ENCODE data around the gene SYT2.

Gene SYT2

GRCh38 chr1:202658769-202659168, 51.5 kb downstream of the SYT2 start:
- no peak for ATAC-seq

GRCh38 chr1:202658251-202658759, 51.9 kb downstream of the SYT2 start:
- ATAC-seq: no peak
- no peak for TF ChIP-seq BACH2 (CRISPR knock-in tag; IDR thresholded peaks at IDR 0.05; ENCODE audit: borderline replicate concordance)

More at GRCh38 chr1:202658769-202659168, 51.5 kb downstream of the SYT2 start:
- TF ChIP-seq TSHZ2 (CRISPR knock-in tag; IDR thresholded peaks at IDR 0.05) (no peak), TOX (CRISPR knock-in tag; IDR thresholded peaks at IDR 0.05; ENCODE audit: borderline replicate concordance) (no peak), ZNF565 (CRISPR knock-in tag; conservative IDR thresholded peaks at IDR 0.05; ENCODE audit: low read depth) (no peak), ISL1 (CRISPR knock-in tag; IDR thresholded peaks at IDR 0.05) (no peak), BACH2 (CRISPR knock-in tag; IDR thresholded peaks at IDR 0.05; ENCODE audit: borderline replicate concordance) (no peak), ESRRG (CRISPR knock-in tag; IDR thresholded peaks at IDR 0.05) (no peak), SNAI2 (CRISPR knock-in tag; IDR thresholded peaks at IDR 0.05) (no peak), TCF4 (CRISPR knock-in tag; IDR thresholded peaks at IDR 0.05; ENCODE audit: borderline replicate concordance) (no peak)
- TF ChIP-seq, protein P1, sequence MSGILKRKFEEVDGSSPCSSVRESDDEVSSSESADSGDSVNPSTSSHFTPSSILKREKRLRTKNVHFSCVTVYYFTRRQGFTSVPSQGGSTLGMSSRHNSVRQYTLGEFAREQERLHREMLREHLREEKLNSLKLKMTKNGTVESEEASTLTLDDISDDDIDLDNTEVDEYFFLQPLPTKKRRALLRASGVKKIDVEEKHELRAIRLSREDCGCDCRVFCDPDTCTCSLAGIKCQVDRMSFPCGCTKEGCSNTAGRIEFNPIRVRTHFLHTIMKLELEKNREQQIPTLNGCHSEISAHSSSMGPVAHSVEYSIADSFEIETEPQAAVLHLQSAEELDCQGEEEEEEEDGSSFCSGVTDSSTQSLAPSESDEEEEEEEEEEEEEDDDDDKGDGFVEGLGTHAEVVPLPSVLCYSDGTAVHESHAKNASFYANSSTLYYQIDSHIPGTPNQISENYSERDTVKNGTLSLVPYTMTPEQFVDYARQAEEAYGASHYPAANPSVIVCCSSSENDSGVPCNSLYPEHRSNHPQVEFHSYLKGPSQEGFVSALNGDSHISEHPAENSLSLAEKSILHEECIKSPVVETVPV (CRISPR knock-in tag; IDR thresholded peaks at IDR 0.05): no peak
- TF ChIP-seq, protein P2, sequence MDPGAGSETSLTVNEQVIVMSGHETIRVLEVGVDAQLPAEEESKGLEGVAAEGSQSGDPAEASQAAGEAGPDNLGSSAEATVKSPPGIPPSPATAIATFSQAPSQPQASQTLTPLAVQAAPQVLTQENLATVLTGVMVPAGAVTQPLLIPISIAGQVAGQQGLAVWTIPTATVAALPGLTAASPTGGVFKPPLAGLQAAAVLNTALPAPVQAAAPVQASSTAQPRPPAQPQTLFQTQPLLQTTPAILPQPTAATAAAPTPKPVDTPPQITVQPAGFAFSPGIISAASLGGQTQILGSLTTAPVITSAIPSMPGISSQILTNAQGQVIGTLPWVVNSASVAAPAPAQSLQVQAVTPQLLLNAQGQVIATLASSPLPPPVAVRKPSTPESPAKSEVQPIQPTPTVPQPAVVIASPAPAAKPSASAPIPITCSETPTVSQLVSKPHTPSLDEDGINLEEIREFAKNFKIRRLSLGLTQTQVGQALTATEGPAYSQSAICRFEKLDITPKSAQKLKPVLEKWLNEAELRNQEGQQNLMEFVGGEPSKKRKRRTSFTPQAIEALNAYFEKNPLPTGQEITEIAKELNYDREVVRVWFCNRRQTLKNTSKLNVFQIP (CRISPR knock-in tag; IDR thresholded peaks at IDR 0.05; ENCODE audit: borderline replicate concordance, low read depth): no peak

GRCh38 chr1:202656951-202657646, 53.2 kb downstream of the SYT2 start:
- ATAC-seq: peak; percentile 77
- TF ChIP-seq, protein P3, sequence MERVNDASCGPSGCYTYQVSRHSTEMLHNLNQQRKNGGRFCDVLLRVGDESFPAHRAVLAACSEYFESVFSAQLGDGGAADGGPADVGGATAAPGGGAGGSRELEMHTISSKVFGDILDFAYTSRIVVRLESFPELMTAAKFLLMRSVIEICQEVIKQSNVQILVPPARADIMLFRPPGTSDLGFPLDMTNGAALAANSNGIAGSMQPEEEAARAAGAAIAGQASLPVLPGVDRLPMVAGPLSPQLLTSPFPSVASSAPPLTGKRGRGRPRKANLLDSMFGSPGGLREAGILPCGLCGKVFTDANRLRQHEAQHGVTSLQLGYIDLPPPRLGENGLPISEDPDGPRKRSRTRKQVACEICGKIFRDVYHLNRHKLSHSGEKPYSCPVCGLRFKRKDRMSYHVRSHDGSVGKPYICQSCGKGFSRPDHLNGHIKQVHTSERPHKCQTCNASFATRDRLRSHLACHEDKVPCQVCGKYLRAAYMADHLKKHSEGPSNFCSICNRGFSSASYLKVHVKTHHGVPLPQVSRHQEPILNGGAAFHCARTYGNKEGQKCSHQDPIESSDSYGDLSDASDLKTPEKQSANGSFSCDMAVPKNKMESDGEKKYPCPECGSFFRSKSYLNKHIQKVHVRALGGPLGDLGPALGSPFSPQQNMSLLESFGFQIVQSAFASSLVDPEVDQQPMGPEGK (CRISPR knock-in tag; IDR thresholded peaks at IDR 0.05; ENCODE audit: borderline replicate concordance): no peak
- TF ChIP-seq PPARA (CRISPR knock-in tag; IDR thresholded peaks at IDR 0.05; ENCODE audit: borderline replicate concordance) (no peak), TOX (CRISPR knock-in tag; IDR thresholded peaks at IDR 0.05; ENCODE audit: borderline replicate concordance) (no peak), ZNF8 (CRISPR knock-in tag; IDR thresholded peaks at IDR 0.05) (no peak), BACH2 (CRISPR knock-in tag; IDR thresholded peaks at IDR 0.05; ENCODE audit: borderline replicate concordance) (no peak), ZFP30 (CRISPR knock-in tag; IDR thresholded peaks at IDR 0.05) (no peak), ESRRG (CRISPR knock-in tag; IDR thresholded peaks at IDR 0.05) (no peak), TCF4 (CRISPR knock-in tag; IDR thresholded peaks at IDR 0.05; ENCODE audit: borderline replicate concordance) (no peak), CSDC2 (CRISPR knock-in tag; IDR thresholded peaks at IDR 0.05) (no peak), ZFP3 (CRISPR knock-in tag; IDR thresholded peaks at IDR 0.05) (no peak), ZNF70 (CRISPR knock-in tag; IDR thresholded peaks at IDR 0.05) (no peak), GLIS3 (CRISPR knock-in tag; IDR thresholded peaks at IDR 0.05) (no peak), ISL1 (CRISPR knock-in tag; IDR thresholded peaks at IDR 0.05) (no peak), TSHZ2 (CRISPR knock-in tag; IDR thresholded peaks at IDR 0.05) (no peak), OSR1 (CRISPR knock-in tag; IDR thresholded peaks at IDR 0.05) (no peak), ARNTL (CRISPR knock-in tag; IDR thresholded peaks at IDR 0.05; ENCODE audit: borderline replicate concordance, low read depth) (no peak), ZC3H10 (CRISPR knock-in tag; IDR thresholded peaks at IDR 0.05) (no peak), ZNF565 (CRISPR knock-in tag; conservative IDR thresholded peaks at IDR 0.05; ENCODE audit: low read depth) (no peak)
- TF ChIP-seq, protein P2 (CRISPR knock-in tag; IDR thresholded peaks at IDR 0.05; ENCODE audit: borderline replicate concordance, low read depth): no peak
- TF ChIP-seq, protein P1 (CRISPR knock-in tag; IDR thresholded peaks at IDR 0.05): no peak

All from SK-N-SH treated with all-trans-retinoic acid at 6 μM for 48 hours (cell line).